CD14-positive monocyte (primary cell): ENCODE results near the gene APOL5. TPM values are rescaled to one million over a fixed set of nuclear protein-coding genes. Genes with fewer than 3 reads are reported as not detected.

ENCODE experiments used
- DNase-seq, 3 donors: peaks; one replicate each; pipeline ENCODE4 v3.0.0-alpha.2; 2011 to 2022
- H2AFZ ChIP-seq: 2 replicates; pipeline ENCODE4 v1.6.0; 2012; ENCODE audit warnings: mild to moderate bottlenecking, low read depth, low read length, inconsistent platforms; ENCODE audit not compliant: insufficient read depth, poor library complexity, severe bottlenecking
- H3K27ac ChIP-seq, 2 donors: 1 replicate in 1 of 2; 2 replicates in 1 of 2; pipeline ENCODE4 v1.5.1; 2012 to 2013; ENCODE audit warnings: low read length in 2 of 2, control low read depth in 1 of 2, inconsistent platforms in 1 of 2, low read depth in 1 of 2, mild to moderate bottlenecking in 1 of 2
- H3K27me3 ChIP-seq, 2 donors: one replicate each; pipeline versions ENCODE4 v1.6.0 to v1.6.1; 2011 to 2013; ENCODE audit warnings: low read length in 2 of 2; ENCODE audit not compliant: control insufficient read depth in 2 of 2, insufficient read depth in 2 of 2
- H3K36me3 ChIP-seq, 2 donors: replicated peaks in 1 of 2; 1 replicate in 1 of 2; 2 replicates in 1 of 2; pipeline versions ENCODE4 v1.5.1 to v1.6.1; 2012 to 2013; ENCODE audit warnings: low read length in 2 of 2, control low read depth in 1 of 2, inconsistent platforms in 1 of 2, mild to moderate bottlenecking in 1 of 2; ENCODE audit not compliant: insufficient read depth in 2 of 2, control insufficient read depth in 1 of 2
- H3K4me1 ChIP-seq, 2 donors: 1 replicate in 1 of 2; 2 replicates in 1 of 2; pipeline versions ENCODE4 v1.5.1 to v1.6.1; 2012 to 2013; ENCODE audit warnings: low read length in 2 of 2, control low read depth in 1 of 2, inconsistent platforms in 1 of 2, mild to moderate bottlenecking in 1 of 2, moderate library complexity in 1 of 2; ENCODE audit not compliant: insufficient read depth in 2 of 2, control insufficient read depth in 1 of 2
- H3K4me2 ChIP-seq: replicated peaks from 2 replicates; pipeline ENCODE3; 2012; ENCODE audit warnings: low read length, moderate library complexity, mild to moderate bottlenecking; ENCODE audit not compliant: poor library complexity, severe bottlenecking; ENCODE audit errors: extremely low read depth
- H3K4me3 ChIP-seq, 3 experiments: fragments of 200-600 bp in 1 of 3; sonication (generic) in 1 of 3; replicated peaks in 1 of 3; 1 replicate in 2 of 3; 2 replicates in 1 of 3; pipeline ENCODE4 v1.5.1; 2011 to 2013; ENCODE audit warnings: low read length in 3 of 3, mild to moderate bottlenecking in 3 of 3, control low read depth in 2 of 3, low read depth in 2 of 3, inconsistent platforms in 1 of 3, moderate library complexity in 1 of 3
- H3K79me2 ChIP-seq: 2 replicates; pipeline ENCODE4 v1.6.0; 2012; ENCODE audit warnings: mild to moderate bottlenecking, control low read depth, inconsistent platforms, low read length, moderate library complexity; ENCODE audit not compliant: insufficient read depth
- H3K9ac ChIP-seq: 2 replicates; pipeline ENCODE4 v1.6.0; 2017; ENCODE audit warnings: low read length, mild to moderate bottlenecking; ENCODE audit not compliant: insufficient read depth, poor library complexity, severe bottlenecking
- H3K9me3 ChIP-seq, 2 donors: replicated peaks in 1 of 2; 1 replicate in 1 of 2; 2 replicates in 1 of 2; pipeline versions ENCODE4 v1.5.1 to v1.6.1; 2012 to 2013; ENCODE audit warnings: low read length in 2 of 2, control low read depth in 1 of 2; ENCODE audit not compliant: control insufficient read depth in 1 of 2, insufficient read depth in 1 of 2
- H4K20me1 ChIP-seq: 2 replicates; pipeline ENCODE4 v1.6.0; 2012; ENCODE audit warnings: mild to moderate bottlenecking, low read length, control low read depth, moderate library complexity; ENCODE audit not compliant: insufficient read depth
- H3K27ac Mint-ChIP-seq, 7 donors: one replicate each; pipeline ENCODE4 v1.8.0; 2020; ENCODE audit warnings: mild to moderate bottlenecking in 7 of 7, mixed read lengths in 7 of 7, moderate library complexity in 6 of 7, inconsistent platforms in 2 of 7
- H3K27me3 Mint-ChIP-seq, 3 donors: one replicate each; pipeline ENCODE4 v1.8.0; 2021 to 2022; ENCODE audit warnings: low read depth in 3 of 3, mild to moderate bottlenecking in 3 of 3, mixed read lengths in 3 of 3, moderate library complexity in 3 of 3, inconsistent platforms in 1 of 3
- H3K36me3 Mint-ChIP-seq, 2 donors: one replicate each; pipeline ENCODE4 v1.8.0; 2020; ENCODE audit warnings: mixed read lengths in 2 of 2, inconsistent platforms in 1 of 2, mild to moderate bottlenecking in 1 of 2
- H3K4me1 Mint-ChIP-seq: one replicate; pipeline ENCODE4 v1.8.0; 2020; ENCODE audit warnings: mild to moderate bottlenecking, mixed read lengths
- H3K4me3 Mint-ChIP-seq, 2 donors: one replicate each; pipeline ENCODE4 v1.8.0; 2020; ENCODE audit warnings: mild to moderate bottlenecking in 2 of 2, mixed read lengths in 2 of 2, moderate library complexity in 1 of 2
- H3K9me3 Mint-ChIP-seq, 7 donors: one replicate each; pipeline ENCODE4 v1.8.0; 2020 to 2022; ENCODE audit warnings: mixed read lengths in 7 of 7, mild to moderate bottlenecking in 6 of 7, moderate library complexity in 6 of 7, inconsistent platforms in 2 of 7
- WGBS: methylation state at CpG from one replicate; pipeline ENCODE4 v1.1.5; 2013; ENCODE audit warnings: missing lambda C conversion rate; ENCODE audit not compliant: insufficient coverage; 5-methylcytosine and 5-hydroxymethylcytosine counted together
- intact Hi-C, 2 donors: fragments of 100-400 bp; cut with micrococcal nuclease; formaldehyde crosslinking; loops; one replicate each; pipeline versions ENCODE4 v1.15.0 to v1.15.1; 2023
- polyA plus RNA-seq, 3 donors: library from polyadenylated mRNA; depleted of rRNA in 1 of 3; unstranded in 2 of 3; stranded (reverse) in 1 of 3; fragments of 300-500 nt in 2 of 3; fragments of >200 nt in 1 of 3; fragmentation: Illumina TruSeq in 2 of 3; gene quantifications; 1 replicate in 2 of 3; 2 replicates in 1 of 3; pipeline ENCODE4 v1.2.3, GENCODE V29; 2012 to 2021
- TF ChIP-seq, protein P1 (sequence below): fragments of 200-600 bp; IDR thresholded peaks from one replicate; pipeline ENCODE4 v1.8.0; 2022; ENCODE audit warnings: antibody characterized with exemption, mild to moderate bottlenecking

The APOL5 gene
- polyA plus RNA-seq, 3 donors = not detected

DNA sequence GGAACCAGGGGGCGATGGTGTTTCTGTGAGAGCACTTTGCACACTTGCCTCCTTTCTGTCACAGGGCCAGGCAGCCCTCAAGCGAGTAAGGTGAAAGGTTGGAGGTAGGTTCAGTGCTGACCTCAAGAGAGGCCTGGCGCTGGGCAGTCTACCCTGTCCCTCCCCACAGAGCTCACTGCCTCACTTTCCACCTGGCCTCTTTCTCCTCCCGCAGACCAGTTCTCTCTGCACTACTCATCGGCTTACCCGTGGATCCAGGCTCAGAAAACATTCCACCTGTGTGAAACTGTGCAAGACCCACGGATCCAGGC lies 16.8 kb downstream of the APOL5 start:
- DNase-seq = no peak
- Mint-ChIP-seq H3K36me3 (no peaks in the 10 kb centered on the region), H3K4me1 (no peaks in the 10 kb centered on the region), H3K9me3 (no peaks in the 10 kb centered on the region), H3K27ac (no peak overlapping the region), H3K4me3 (no peak overlapping the region), H3K27me3 (peaks cover 3 to 9% (median 6%) of the 10 kb centered on the region in 3 donors)
- H3K27me3 ChIP-seq = no peaks in the 10 kb centered on the region
- no peak overlapping the region for H2AFZ ChIP-seq
- no peaks in the 10 kb centered on the region for H3K9me3 ChIP-seq
- 93% methylated on average over 3 of the region's 7 CpGs for WGBS
- no peak overlapping the region for H3K9ac ChIP-seq
- H3K4me3 ChIP-seq = no peak overlapping the region
- no peaks in the 10 kb centered on the region for H3K36me3 ChIP-seq
- H3K4me1 ChIP-seq = no peaks in the 10 kb centered on the region
- intact Hi-C loops = no loop called here
- TF ChIP-seq, protein P1, sequence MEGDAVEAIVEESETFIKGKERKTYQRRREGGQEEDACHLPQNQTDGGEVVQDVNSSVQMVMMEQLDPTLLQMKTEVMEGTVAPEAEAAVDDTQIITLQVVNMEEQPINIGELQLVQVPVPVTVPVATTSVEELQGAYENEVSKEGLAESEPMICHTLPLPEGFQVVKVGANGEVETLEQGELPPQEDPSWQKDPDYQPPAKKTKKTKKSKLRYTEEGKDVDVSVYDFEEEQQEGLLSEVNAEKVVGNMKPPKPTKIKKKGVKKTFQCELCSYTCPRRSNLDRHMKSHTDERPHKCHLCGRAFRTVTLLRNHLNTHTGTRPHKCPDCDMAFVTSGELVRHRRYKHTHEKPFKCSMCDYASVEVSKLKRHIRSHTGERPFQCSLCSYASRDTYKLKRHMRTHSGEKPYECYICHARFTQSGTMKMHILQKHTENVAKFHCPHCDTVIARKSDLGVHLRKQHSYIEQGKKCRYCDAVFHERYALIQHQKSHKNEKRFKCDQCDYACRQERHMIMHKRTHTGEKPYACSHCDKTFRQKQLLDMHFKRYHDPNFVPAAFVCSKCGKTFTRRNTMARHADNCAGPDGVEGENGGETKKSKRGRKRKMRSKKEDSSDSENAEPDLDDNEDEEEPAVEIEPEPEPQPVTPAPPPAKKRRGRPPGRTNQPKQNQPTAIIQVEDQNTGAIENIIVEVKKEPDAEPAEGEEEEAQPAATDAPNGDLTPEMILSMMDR = no peak
- no peak overlapping the region for H3K4me2 ChIP-seq
- H4K20me1 ChIP-seq = no peaks in the 10 kb centered on the region
- no peak overlapping the region for H3K27ac ChIP-seq
- no peaks in the 10 kb centered on the region for H3K79me2 ChIP-seq

DNA sequence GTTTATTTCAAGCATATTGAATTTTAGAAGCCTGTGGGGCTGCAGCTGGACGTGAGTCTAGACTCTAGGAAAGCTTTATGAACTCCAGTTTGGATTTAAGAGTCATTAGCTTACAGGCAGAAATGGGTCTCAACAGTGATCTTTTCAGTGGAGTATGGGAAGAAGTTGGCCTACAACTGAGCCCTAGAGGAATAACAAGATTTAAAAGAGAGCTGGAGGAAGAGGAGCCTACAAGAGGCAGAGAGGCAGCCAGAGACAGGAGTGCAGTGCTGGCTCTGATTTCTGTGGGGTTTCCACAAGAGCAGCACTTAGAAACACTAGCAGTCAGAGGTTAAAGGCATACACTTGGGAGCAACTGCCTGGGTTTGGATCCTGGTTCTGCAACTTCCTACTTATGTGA lies 17.9 kb downstream of the APOL5 start:
- Histone ChIP-seq H4K20me1 (no peaks in the 10 kb centered on the region), H2AFZ (no peak overlapping the region), H3K27me3 (no peaks in the 10 kb centered on the region), H3K27ac (no peak overlapping the region), H3K4me2 (no peak overlapping the region), H3K4me1 (no peaks in the 10 kb centered on the region), H3K79me2 (no peaks in the 10 kb centered on the region), H3K4me3 (no peak overlapping the region), H3K36me3 (no peaks in the 10 kb centered on the region), H3K9me3 (no peaks in the 10 kb centered on the region), H3K9ac (no peak overlapping the region)
- WGBS = 100% methylated on average over 1 of the region's 1 CpG
- Mint-ChIP-seq H3K27ac (no peak overlapping the region), H3K27me3 (peaks cover 3 to 6% (median 6%) of the 10 kb centered on the region in 3 donors), H3K4me1 (no peaks in the 10 kb centered on the region), H3K36me3 (no peaks in the 10 kb centered on the region), H3K9me3 (no peaks in the 10 kb centered on the region), H3K4me3 (no peak overlapping the region)
- DNase-seq = no peak
- TF ChIP-seq, protein P1 = no peak
- intact Hi-C loops = no loop called here
